ENCODE results near the gene DNM3. TPM values are rescaled to one million over a fixed set of nuclear protein-coding genes. Genes with fewer than 3 reads are reported as not detected.

DNM3 gene
- total RNA-seq, 1 donor from 2014 or later: 2.7 TPM

DNA sequence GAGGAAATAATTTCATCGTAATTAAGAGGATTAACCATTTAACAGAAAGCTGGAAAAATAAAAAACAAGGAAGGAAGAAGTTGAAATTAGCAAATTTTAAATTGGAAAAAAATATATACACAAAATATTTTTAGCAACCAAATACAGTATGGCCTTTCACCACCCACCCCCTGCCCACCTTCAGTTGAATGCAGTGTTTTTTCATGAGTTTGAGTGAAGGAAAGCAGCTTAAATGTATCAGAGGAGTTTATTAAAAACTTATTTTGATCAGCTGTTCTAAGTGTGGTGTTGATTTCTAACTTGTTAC is 249.2 kb downstream of the DNM3 start:
- Histone ChIP-seq H3K4me3 (ENCODE audit: low read depth, low read length) (no peak overlapping the region), H3K27me3 (ENCODE audit: control insufficient read depth, insufficient read depth, low read length) (no peaks in the 10 kb centered on the region), H3K36me3 (ENCODE audit: control insufficient read depth, insufficient read depth, low read length) (no peaks in the 10 kb centered on the region)
- TF ChIP-seq, protein P1, sequence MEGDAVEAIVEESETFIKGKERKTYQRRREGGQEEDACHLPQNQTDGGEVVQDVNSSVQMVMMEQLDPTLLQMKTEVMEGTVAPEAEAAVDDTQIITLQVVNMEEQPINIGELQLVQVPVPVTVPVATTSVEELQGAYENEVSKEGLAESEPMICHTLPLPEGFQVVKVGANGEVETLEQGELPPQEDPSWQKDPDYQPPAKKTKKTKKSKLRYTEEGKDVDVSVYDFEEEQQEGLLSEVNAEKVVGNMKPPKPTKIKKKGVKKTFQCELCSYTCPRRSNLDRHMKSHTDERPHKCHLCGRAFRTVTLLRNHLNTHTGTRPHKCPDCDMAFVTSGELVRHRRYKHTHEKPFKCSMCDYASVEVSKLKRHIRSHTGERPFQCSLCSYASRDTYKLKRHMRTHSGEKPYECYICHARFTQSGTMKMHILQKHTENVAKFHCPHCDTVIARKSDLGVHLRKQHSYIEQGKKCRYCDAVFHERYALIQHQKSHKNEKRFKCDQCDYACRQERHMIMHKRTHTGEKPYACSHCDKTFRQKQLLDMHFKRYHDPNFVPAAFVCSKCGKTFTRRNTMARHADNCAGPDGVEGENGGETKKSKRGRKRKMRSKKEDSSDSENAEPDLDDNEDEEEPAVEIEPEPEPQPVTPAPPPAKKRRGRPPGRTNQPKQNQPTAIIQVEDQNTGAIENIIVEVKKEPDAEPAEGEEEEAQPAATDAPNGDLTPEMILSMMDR (IDR thresholded peaks at IDR 0.05; ENCODE audit: insufficient read depth, low read length, poor library complexity, severe bottlenecking): no peak
- DNase-seq (ENCODE audit: low read depth): no peak

GRCh38 chr1:172095846-172096245 is 254.5 kb downstream of the DNM3 start:
- TF ChIP-seq, protein P1 (IDR thresholded peaks at IDR 0.05; ENCODE audit: insufficient read depth, low read length, poor library complexity, severe bottlenecking): no peak
- no peak for DNase-seq (ENCODE audit: low read depth)
- Histone ChIP-seq H3K27me3 (ENCODE audit: control insufficient read depth, insufficient read depth, low read length) (no peaks in the 10 kb centered on the region), H3K4me3 (ENCODE audit: low read depth, low read length) (no peak overlapping the region), H3K36me3 (ENCODE audit: control insufficient read depth, insufficient read depth, low read length) (no peaks in the 10 kb centered on the region)

DNA sequence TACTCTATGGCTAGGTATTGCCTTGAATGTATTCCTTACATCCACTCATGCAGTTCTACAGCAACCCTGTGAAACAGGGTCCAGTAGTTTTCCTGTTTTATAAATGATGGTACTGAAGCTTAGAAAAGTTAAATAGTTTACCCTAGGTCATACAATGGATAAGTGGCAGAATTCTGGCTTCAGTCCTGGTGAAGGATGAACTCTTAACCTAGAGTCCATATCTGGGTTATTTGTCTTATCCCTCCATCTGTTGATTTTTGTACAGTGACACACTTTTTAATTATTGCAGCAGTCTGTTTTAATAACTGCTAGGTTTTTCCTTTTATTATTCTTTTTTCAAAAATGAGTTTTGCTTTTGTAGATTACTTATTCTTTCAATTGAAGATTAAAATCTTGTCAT is 263.9 kb downstream of the DNM3 start:
- TF ChIP-seq, protein P1 (IDR thresholded peaks at IDR 0.05; ENCODE audit: insufficient read depth, low read length, poor library complexity, severe bottlenecking): no peak
- DNase-seq (ENCODE audit: low read depth): no peak
- H3K36me3 ChIP-seq (ENCODE audit: control insufficient read depth, insufficient read depth, low read length): no peaks in the 10 kb centered on the region

DNA sequence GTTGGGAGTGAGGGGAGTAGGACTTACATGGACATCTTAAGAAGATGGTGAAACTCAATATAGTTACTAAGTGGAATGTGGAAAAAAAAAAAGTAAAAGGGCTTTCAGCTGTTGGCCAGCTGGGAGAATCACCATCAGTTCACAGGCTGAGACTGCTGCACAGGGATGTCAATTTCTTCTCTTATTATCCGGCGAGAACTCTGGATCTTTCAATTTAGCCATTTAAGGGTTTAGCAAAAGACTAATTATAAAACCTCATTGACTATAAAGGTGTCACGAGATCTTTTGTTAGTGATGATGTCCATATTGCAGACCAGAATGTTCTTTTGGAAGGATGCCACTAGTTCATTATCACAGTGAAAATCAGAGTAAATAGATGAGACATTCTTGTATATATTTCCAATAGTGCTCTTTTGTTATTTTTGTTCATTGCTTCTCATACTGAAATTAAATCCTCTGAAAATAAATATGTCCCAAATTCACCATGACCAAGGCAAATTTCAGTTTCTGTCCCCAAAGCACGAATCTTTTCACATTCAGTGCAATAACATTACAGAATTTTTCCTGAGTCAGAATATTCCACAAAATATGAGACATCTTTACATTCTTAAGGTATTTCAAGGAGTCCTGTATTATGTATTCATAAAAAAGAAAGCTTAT is 266.1 kb downstream of the DNM3 start:
- TF ChIP-seq, protein P1 (IDR thresholded peaks at IDR 0.05; ENCODE audit: insufficient read depth, low read length, poor library complexity, severe bottlenecking): no peak
- H3K36me3 ChIP-seq (ENCODE audit: control insufficient read depth, insufficient read depth, low read length): no peaks in the 10 kb centered on the region
- H3K4me3 ChIP-seq (ENCODE audit: low read depth, low read length): no peak overlapping the region
- no peak for DNase-seq (ENCODE audit: low read depth)
- no peaks in the 10 kb centered on the region for H3K27me3 ChIP-seq (ENCODE audit: control insufficient read depth, insufficient read depth, low read length)

More for the DNA sequence above, 263.9 kb downstream of the DNM3 start:
- no peaks in the 10 kb centered on the region for H3K27me3 ChIP-seq (ENCODE audit: control insufficient read depth, insufficient read depth, low read length)
- no peak overlapping the region for H3K4me3 ChIP-seq (ENCODE audit: low read depth, low read length)

DNA sequence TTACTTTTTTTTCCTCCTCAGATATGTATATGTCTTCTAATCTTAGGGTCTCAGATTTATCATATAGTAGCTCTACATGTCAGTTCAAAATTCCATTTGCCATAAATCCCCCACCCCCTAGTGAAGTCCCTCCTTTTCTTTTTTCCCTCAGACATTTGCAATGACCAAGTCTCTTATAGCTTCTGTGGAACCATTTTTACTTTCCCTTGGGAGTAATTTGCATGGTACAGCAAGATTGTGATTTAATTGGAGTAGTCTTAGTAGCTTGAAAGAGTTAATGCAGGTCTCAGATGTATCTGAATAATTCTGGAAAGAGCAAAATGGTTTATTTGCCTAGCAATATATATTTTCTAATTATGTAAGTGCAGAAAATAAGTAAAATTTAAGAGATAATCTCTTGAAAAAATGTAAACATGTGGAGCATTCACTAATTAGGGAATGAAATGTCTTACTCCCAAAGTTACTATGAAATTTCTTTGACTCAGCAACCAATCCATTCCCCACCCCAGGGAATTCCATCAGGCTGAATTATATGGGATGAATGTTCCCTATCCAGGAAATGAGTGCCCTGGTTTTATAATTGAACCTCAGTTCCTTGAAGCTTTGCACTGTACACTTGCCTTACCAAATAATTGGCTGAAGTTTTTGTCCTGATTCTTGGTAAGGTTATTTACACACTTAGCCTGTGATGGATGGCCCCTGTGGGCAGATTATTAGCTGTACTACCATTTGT is 267.0 kb downstream of the DNM3 start:
- Histone ChIP-seq H3K27me3 (ENCODE audit: control insufficient read depth, insufficient read depth, low read length) (no peaks in the 10 kb centered on the region), H3K36me3 (ENCODE audit: control insufficient read depth, insufficient read depth, low read length) (no peaks in the 10 kb centered on the region), H3K4me3 (ENCODE audit: low read depth, low read length) (no peak overlapping the region)
- DNase-seq (ENCODE audit: low read depth): no peak
- TF ChIP-seq, protein P1 (IDR thresholded peaks at IDR 0.05; ENCODE audit: insufficient read depth, low read length, poor library complexity, severe bottlenecking): no peak
